ENCODE data around the gene LRRC46. TPM values are rescaled to one million over a fixed set of nuclear protein-coding genes. Genes with fewer than 3 reads are reported as not detected.

Gene LRRC46
- total RNA-seq, 2 experiments from 2014 or later: 0.38 to 0.67 TPM

DNA sequence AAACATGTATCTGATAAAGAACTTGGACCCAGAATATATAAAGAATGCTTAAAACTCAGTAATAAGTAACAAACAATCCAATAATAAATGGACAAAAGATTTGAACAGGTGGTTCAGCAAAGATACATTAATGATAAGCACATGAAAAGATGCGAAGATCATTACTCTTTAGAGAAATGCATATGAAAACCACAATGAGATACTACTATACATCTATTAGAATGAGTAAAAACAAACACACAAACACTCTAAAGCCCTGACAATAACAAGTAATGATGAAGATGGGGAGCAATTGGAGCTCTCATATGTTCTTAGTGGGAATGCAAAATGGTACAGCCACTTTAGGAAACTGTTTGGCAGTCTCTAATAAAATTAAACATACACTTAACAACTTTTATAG lies 39.0 kb upstream of the LRRC46 start:
- Mint-ChIP-seq H3K4me1 (ENCODE audit: low read depth) (peaks cover 9% of the 10 kb centered on the region), H3K36me3 (ENCODE audit: low read depth) (no peaks in the 10 kb centered on the region), H3K4me3 (no peak overlapping the region), H3K27me3 (peaks cover 52% of the 10 kb centered on the region), H3K9me3 (no peaks in the 10 kb centered on the region), H3K27ac (no peak overlapping the region)
- DNase-seq: no peak
- intact Hi-C loops (cut with micrococcal nuclease): no loop called here
- TF ChIP-seq, protein P1, sequence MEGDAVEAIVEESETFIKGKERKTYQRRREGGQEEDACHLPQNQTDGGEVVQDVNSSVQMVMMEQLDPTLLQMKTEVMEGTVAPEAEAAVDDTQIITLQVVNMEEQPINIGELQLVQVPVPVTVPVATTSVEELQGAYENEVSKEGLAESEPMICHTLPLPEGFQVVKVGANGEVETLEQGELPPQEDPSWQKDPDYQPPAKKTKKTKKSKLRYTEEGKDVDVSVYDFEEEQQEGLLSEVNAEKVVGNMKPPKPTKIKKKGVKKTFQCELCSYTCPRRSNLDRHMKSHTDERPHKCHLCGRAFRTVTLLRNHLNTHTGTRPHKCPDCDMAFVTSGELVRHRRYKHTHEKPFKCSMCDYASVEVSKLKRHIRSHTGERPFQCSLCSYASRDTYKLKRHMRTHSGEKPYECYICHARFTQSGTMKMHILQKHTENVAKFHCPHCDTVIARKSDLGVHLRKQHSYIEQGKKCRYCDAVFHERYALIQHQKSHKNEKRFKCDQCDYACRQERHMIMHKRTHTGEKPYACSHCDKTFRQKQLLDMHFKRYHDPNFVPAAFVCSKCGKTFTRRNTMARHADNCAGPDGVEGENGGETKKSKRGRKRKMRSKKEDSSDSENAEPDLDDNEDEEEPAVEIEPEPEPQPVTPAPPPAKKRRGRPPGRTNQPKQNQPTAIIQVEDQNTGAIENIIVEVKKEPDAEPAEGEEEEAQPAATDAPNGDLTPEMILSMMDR (IDR thresholded peaks at IDR 0.05): no peak
- ATAC-seq: no peak
- CTCF ChIA-PET: interaction anchor here (0.6 to 1.6 kb wide), 3 partner anchors 9 to 112 kb away, joined by 3 to 4 read pairs (median 3); no protein-coding TSS in a partner anchor
- POLR2A ChIA-PET: no interaction called here

DNA sequence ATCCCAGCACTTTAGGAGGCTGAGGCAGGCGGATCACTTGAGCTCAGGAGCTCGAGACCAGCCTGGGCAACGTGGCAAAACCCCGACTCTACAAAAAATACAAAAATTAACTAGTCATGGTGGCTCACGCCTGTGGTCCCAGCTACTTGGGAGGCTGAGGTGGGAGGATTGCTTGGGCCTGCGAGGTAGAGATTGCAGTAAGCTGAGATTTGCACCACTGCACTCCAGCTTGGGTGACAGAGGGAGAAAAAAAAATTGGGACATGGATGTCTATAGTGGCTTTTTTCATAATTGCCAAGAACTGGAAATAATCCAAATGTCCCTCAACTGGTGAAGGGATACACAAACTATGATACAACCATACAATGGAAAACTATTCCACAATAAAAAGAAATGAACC lies 38.5 kb upstream of the LRRC46 start:
- no peak overlapping the region for H3K27ac Mint-ChIP-seq
- H3K27me3 Mint-ChIP-seq: peaks cover 50% of the 10 kb centered on the region
- ChIA-PET POLR2A (no interaction called here), CTCF (interaction anchor here (0.6 to 1.6 kb wide), 3 partner anchors 8 to 112 kb away, joined by 3 to 4 read pairs (median 3); no protein-coding TSS in a partner anchor)
- DNase-seq: no peak
- H3K9me3 Mint-ChIP-seq: no peaks in the 10 kb centered on the region
- no peak for ATAC-seq
- peaks cover 9% of the 10 kb centered on the region for H3K4me1 Mint-ChIP-seq (ENCODE audit: low read depth)
- no peaks in the 10 kb centered on the region for H3K36me3 Mint-ChIP-seq (ENCODE audit: low read depth)
- TF ChIP-seq, protein P1 (IDR thresholded peaks at IDR 0.05): no peak
- intact Hi-C loops (cut with micrococcal nuclease): no loop called here
- H3K4me3 Mint-ChIP-seq: no peak overlapping the region

DNA sequence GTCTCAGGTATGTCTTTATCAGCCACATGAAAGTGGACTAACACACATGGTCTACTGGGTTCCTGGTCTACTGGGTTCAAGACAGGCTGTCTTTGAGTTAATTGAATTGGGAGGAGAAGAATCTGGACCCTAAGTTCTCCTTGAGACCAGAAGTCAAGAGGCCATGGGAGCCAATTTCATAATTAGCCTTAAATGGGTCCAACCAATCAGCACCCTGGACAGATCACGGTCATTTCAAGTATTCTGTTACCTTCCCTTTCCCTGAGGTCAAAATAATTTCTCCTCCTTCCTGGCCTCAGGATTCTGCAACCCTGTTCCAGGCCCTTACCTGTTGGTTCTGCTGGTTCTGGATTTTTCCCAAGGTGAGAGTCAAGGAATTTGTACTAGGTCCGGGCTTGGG lies 33.7 kb upstream of the LRRC46 start:
- Mint-ChIP-seq H3K9me3 (no peaks in the 10 kb centered on the region), H3K4me3 (no peak overlapping the region), H3K36me3 (ENCODE audit: low read depth) (no peaks in the 10 kb centered on the region), H3K4me1 (ENCODE audit: low read depth) (no peaks in the 10 kb centered on the region), H3K27me3 (peaks cover 20% of the 10 kb centered on the region), H3K27ac (no peak overlapping the region)
- ATAC-seq (no peak), DNase-seq (no peak)
- intact Hi-C loops (cut with micrococcal nuclease): no loop called here
- ChIA-PET CTCF (interaction anchor here (1.1 kb wide), 1 partner anchor 8 kb away, joined by 4 read pairs; no protein-coding TSS in a partner anchor), POLR2A (interaction anchor here (1.6 kb wide), 1 partner anchor 147 kb away, joined by 5 read pairs; no protein-coding TSS in a partner anchor)
- TF ChIP-seq, protein P1 (IDR thresholded peaks at IDR 0.05): no peak

DNA sequence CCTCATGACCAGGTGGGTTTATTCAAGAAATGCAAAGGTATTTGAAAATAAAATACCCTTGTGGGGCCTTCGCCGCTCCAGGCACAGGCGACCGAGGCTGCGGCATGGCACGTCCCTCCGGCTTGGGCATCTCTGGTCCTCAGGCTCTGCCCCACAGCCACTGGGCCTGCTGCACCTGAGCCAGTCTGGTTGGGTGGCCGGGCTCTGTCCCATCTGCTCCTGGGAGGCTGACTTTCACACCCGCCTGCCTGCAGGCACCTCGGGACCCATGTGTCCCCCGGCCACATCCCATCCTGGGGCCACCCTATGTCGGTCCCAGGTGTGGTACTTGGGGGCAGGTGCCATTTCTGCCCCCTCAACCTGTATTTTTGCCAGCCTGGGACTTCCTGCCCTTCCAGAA lies 30.8 kb upstream of the LRRC46 start:
- Mint-ChIP-seq H3K27ac (no peak overlapping the region), H3K27me3 (peaks cover 5% of the 10 kb centered on the region), H3K4me3 (no peak overlapping the region), H3K9me3 (no peaks in the 10 kb centered on the region), H3K4me1 (ENCODE audit: low read depth) (no peaks in the 10 kb centered on the region), H3K36me3 (ENCODE audit: low read depth) (no peaks in the 10 kb centered on the region)
- no peak for ATAC-seq
- intact Hi-C loops (cut with micrococcal nuclease): loop anchor here (5.0 kb wide), 1 partner anchor 103 kb away; no protein-coding TSS in a partner anchor
- TF ChIP-seq, protein P1 (IDR thresholded peaks at IDR 0.05): no peak
- POLR2A ChIA-PET: interaction anchor here (1.0 kb wide), 1 partner anchor 14 kb away, joined by 3 read pairs; no protein-coding TSS in a partner anchor
- DNase-seq: no peak
- CTCF ChIA-PET: interaction anchor here (0.9 to 2.4 kb wide), 8 partner anchors 8 to 186 kb away, joined by 3 to 9 read pairs (median 4); partner anchors contain the start of genes LRRC46 and MRPL10

DNA sequence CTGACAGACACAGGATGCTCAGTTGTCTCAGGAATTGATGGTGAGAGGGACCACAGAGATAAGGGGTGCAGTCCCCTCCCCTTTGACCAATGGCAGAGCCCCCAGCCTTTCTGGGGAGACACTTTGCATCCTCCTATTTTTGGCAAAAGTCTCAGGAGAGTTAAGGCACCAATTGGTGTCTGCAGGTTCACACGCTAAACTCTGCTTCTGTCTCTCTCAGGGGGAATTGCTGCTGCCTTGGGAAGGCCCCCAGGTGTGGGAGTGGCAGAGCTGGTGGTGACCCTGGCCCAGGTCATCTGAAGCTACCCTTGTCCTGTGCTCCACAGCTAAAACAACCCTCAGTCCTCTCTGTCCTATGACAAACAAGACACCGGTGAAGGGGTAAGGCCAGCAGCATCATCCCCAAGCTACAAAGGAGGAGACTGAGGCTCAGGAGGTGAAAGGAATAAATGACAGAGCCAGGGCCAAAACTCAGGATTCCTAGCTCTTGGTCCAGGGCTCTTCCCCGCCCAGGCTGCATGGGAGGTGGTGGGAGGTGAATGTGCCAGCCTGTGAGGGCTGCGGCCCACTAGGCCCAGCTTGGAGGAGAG lies 30.2 kb upstream of the LRRC46 start:
- no peaks in the 10 kb centered on the region for H3K9me3 Mint-ChIP-seq
- TF ChIP-seq, protein P1 (IDR thresholded peaks at IDR 0.05): no peak
- H3K27me3 Mint-ChIP-seq: peaks cover 5% of the 10 kb centered on the region
- intact Hi-C loops (cut with micrococcal nuclease): loop anchor here (5.0 kb wide), 1 partner anchor 104 kb away; no protein-coding TSS in a partner anchor
- CTCF ChIA-PET: interaction anchor here (0.8 to 2.4 kb wide), 17 partner anchors 9 to 186 kb away, joined by 3 to 9 read pairs (median 4); partner anchors contain the start of genes LRRC46 and MRPL10
- DNase-seq (no peak), ATAC-seq (no peak)
- POLR2A ChIA-PET: interaction anchor here (1.0 kb wide), 1 partner anchor 13 kb away, joined by 3 read pairs; no protein-coding TSS in a partner anchor
- no peaks in the 10 kb centered on the region for H3K36me3 Mint-ChIP-seq (ENCODE audit: low read depth)
- H3K4me1 Mint-ChIP-seq (ENCODE audit: low read depth): no peaks in the 10 kb centered on the region
- no peak overlapping the region for H3K27ac Mint-ChIP-seq
- no peak overlapping the region for H3K4me3 Mint-ChIP-seq

All from activated CD8-positive, alpha-beta T cell treated with anti-CD3 and anti-CD28 coated beads for 36 hours (primary cell).